Measurements from ENCODE around the gene WASF3. TPM values are rescaled to one million over a fixed set of nuclear protein-coding genes. Genes with fewer than 3 reads are reported as not detected.

WASF3 gene
- total and polyA plus RNA-seq, 2 experiments from 2014 or later: 9.9 to 20.7 TPM

DNA sequence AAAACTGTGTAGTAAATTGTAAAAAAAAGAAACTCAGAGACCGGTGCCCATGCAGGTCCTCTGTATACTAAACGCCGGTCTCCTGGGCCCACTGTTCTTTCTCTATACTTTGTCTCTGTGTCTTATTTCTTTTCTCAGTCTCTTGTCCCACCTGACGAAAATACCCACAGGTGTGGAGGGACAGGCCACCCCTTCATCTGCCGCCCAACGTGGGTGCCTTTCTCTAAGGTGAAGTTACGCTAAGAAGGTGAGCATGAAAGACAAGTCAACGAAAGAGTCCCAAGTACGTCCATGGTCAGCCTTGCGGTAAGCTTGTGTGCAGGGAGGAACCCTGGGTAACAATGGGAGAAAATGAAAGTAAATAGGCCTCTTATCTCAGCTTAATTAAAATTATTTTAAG lies 48.0 kb upstream of the WASF3 start (continued):
- TF ChIP-seq JUNB (IDR thresholded peaks at IDR 0.05; ENCODE audit: unreplicated experiment) (no peak), CREB1 (CRISPR knock-in tag; IDR thresholded peaks at IDR 0.05; ENCODE audit: low read depth) (no peak), ZNF114 (CRISPR knock-in tag; IDR thresholded peaks at IDR 0.05) (no peak), NANOG (IDR thresholded peaks at IDR 0.05; ENCODE audit: borderline replicate concordance) (no peak), ZNF462 (CRISPR knock-in tag; IDR thresholded peaks at IDR 0.05) (no peak)

GRCh38 chr13:26513931-26514330 lies 43.6 kb upstream of the WASF3 start:
- no peak overlapping the region for H3K4me3 ChIP-seq
- no peak overlapping the region for H3K27ac ChIP-seq (ENCODE audit: low read depth)
- no peaks in the 10 kb centered on the region for H3K27me3 ChIP-seq (ENCODE audit: insufficient read depth)
- Mint-ChIP-seq H3K9me3 (peaks cover 24% of the 10 kb centered on the region), H3K36me3 (ENCODE audit: low read depth) (peaks cover 22% of the 10 kb centered on the region), H3K4me1 (peaks cover 43% of the 10 kb centered on the region), H3K27ac (no peak overlapping the region), H3K4me3 (no peak overlapping the region), H3K27me3 (ENCODE audit: insufficient read depth, low read depth, poor library complexity) (peaks cover 5% of the 10 kb centered on the region)
- no peaks in the 10 kb centered on the region for H4K20me1 ChIP-seq (replicated peaks; ENCODE audit: insufficient read depth)
- DNase-seq (ENCODE audit: low spot score) (no peak), ATAC-seq (no peak)
- no peaks in the 10 kb centered on the region for H3K79me2 ChIP-seq (replicated peaks; ENCODE audit: insufficient read depth)
- peaks cover 21% of the 10 kb centered on the region for H3K4me1 ChIP-seq (ENCODE audit: insufficient read depth)
- H3K4me2 ChIP-seq: no peak overlapping the region
- H2AFZ ChIP-seq: no peak overlapping the region
- H3F3A ChIP-seq (replicated peaks; ENCODE audit: low read depth): no peaks in the 10 kb centered on the region
- peaks cover 16% of the 10 kb centered on the region; the same call in 1 of the 2 replicates for H3K9me2 ChIP-seq (ENCODE audit: insufficient read depth)
- H3K36me3 ChIP-seq (ENCODE audit: insufficient read depth): peaks cover 12% of the 10 kb centered on the region; the same call in 1 of the 2 replicates
- TF ChIP-seq, protein P1, sequence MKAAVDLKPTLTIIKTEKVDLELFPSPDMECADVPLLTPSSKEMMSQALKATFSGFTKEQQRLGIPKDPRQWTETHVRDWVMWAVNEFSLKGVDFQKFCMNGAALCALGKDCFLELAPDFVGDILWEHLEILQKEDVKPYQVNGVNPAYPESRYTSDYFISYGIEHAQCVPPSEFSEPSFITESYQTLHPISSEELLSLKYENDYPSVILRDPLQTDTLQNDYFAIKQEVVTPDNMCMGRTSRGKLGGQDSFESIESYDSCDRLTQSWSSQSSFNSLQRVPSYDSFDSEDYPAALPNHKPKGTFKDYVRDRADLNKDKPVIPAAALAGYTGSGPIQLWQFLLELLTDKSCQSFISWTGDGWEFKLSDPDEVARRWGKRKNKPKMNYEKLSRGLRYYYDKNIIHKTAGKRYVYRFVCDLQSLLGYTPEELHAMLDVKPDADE (IDR thresholded peaks at IDR 0.05): no peak
- TF ChIP-seq EZH2 (IDR thresholded peaks at IDR 0.05; ENCODE audit: low read depth, unreplicated experiment): no peak
- TF ChIP-seq, protein P2, sequence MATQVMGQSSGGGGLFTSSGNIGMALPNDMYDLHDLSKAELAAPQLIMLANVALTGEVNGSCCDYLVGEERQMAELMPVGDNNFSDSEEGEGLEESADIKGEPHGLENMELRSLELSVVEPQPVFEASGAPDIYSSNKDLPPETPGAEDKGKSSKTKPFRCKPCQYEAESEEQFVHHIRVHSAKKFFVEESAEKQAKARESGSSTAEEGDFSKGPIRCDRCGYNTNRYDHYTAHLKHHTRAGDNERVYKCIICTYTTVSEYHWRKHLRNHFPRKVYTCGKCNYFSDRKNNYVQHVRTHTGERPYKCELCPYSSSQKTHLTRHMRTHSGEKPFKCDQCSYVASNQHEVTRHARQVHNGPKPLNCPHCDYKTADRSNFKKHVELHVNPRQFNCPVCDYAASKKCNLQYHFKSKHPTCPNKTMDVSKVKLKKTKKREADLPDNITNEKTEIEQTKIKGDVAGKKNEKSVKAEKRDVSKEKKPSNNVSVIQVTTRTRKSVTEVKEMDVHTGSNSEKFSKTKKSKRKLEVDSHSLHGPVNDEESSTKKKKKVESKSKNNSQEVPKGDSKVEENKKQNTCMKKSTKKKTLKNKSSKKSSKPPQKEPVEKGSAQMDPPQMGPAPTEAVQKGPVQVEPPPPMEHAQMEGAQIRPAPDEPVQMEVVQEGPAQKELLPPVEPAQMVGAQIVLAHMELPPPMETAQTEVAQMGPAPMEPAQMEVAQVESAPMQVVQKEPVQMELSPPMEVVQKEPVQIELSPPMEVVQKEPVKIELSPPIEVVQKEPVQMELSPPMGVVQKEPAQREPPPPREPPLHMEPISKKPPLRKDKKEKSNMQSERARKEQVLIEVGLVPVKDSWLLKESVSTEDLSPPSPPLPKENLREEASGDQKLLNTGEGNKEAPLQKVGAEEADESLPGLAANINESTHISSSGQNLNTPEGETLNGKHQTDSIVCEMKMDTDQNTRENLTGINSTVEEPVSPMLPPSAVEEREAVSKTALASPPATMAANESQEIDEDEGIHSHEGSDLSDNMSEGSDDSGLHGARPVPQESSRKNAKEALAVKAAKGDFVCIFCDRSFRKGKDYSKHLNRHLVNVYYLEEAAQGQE (IDR thresholded peaks at IDR 0.05; ENCODE audit: unreplicated experiment): no peak
- no peak for TF ChIP-seq CREB1 (CRISPR knock-in tag; IDR thresholded peaks at IDR 0.05; ENCODE audit: low read depth)
- no peak for TF ChIP-seq EZH2phosphoT487 (IDR thresholded peaks at IDR 0.05; ENCODE audit: unreplicated experiment)
- TF ChIP-seq ZNF331 (CRISPR knock-in tag; IDR thresholded peaks at IDR 0.05; ENCODE audit: low read depth): no peak
- no peak for TF ChIP-seq STAT1 (IDR thresholded peaks at IDR 0.05; ENCODE audit: unreplicated experiment)

Data from GM23338 (cell line).